ENCODE data around the gene CMTM4.

The CMTM4 gene

DNA sequence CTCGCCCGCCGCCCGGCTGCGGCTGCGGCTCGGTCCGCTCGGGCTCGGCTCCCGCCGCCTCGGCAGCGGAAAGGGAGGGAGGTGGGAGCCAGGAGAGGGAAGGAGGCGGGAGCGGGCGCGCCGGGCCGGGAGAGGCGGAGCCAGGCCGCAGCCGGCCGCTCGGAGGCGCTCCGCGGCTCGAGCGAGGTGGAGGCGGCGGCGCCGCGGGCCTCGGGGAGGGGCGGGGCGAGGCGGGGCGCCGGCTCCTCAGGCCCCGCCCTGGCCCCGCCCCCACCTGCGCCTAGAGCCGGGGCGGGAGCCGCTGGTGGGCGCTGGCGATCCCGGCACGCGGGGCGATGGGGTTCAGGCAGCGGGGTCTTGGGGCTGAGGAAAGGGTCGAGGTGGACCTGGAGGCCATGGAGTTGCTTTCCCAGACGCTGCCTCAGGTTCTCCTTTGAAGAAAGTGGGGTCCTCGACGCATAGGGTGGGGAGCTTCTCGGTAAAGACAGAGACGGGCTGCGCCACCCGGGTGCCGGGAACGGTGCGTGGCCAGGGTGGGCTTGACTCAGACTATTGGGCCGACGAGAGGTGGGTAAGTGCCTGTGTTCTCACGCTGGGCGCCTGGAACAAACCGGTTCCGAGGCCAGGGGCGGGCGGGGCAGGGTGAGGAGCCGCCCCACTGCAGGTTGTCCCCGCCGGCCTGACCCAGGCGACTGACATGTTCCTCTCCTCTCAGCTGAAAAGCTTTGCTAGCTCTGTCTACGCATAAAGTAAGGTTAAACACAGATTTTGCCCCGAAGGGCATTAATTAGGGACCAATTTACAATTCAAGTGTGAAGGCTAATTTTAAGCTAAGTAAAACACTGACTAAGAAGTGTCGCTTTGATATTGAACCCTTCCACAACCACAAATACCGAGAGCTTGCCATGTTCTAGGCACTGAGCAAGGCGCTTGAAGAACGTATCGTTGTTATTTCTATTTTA is at the start of gene CMTM4:
TSS of gene CMTM4 (minus strand) at position 75 of the 962 bp plus-strand sequence. CDS start 218 bp downstream, outside the sequence.
- peak; percentile 44 for DNase-seq (ENCODE audit: low read depth)

DNA sequence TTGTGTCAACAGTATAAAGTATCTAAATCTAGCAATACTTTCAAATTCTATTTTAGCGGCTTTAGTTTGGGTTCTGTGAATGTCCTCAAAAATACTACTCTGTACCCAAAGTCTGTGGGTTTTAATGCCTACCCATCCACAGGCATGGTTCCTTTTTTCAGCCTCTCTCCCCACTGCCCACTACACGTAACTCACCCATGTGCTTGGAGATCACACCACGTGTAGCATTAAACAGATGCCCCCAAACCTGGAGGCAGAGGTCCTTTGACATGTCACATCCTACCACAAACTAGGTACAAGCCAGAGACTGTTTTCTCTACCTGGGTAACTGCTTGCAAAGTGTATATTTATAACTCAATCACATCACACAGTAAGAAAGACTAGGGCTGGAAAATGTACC is 49.5 kb upstream of the CMTM4 start:
- DNase-seq (ENCODE audit: low read depth), result no peak

GRCh38 chr16:66741950-66742808 is 45.6 kb upstream of the CMTM4 start:
- DNase-seq (ENCODE audit: low read depth), result no peak

GRCh38 chr16:66741169-66741900 is 44.8 kb upstream of the CMTM4 start:
- DNase-seq (ENCODE audit: low read depth), result no peak

- no peak for DNase-seq (ENCODE audit: low read depth)
These were observed 44.0 kb upstream of the CMTM4 start for GRCh38 chr16:66740533-66740932.

DNA sequence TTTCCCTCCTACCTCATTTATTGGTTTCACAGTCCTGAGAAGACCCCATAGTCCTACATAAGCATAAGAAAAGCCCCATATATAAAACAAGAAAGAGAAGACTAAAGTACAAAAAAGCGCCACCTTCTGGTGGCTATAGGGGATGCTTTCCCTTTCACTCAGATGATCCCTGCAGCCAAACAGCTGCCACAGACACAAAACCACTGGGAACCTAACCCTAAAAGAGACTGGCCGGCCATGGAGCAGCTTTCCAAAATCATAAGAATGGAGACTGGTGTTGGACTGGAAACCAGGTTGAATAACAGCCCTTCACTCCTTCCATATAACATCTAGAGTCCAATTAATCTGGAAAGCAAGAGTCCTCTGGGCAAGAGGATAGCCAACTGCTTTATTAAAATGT is 43.5 kb upstream of the CMTM4 start:
- no peak for DNase-seq (ENCODE audit: low read depth)

DNA sequence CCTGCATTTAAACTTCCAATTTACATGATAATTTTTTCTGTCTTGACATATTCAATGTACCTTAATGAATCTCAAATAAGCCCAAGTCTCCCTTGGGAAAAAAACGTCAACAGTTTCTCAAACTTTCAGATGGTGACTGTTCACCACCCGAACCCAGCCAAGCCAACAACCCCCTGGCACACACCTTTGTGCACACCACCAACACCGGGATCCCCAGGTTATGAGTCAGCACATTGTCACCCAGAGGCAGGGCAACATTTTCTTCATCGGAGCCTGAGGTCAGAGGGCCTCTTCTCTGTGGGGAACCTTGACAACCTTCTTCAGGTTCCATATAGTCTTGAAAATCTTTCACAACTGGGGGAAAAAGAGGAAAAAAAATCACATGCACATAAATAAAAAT is 39.3 kb upstream of the CMTM4 start:
- DNase-seq (ENCODE audit: low read depth), result no peak

GRCh38 chr16:66731101-66731500 is 34.6 kb upstream of the CMTM4 start:
- DNase-seq (ENCODE audit: low read depth), result no peak

- DNase-seq (ENCODE audit: low read depth), result no peak
These were observed 32.3 kb upstream of the CMTM4 start for GRCh38 chr16:66728804-66729203.

- DNase-seq (ENCODE audit: low read depth), result no peak
These were observed 31.7 kb upstream of the CMTM4 start for GRCh38 chr16:66728117-66728787.

- DNase-seq (ENCODE audit: low read depth), result no peak
These were observed 24.2 kb upstream of the CMTM4 start for GRCh38 chr16:66720766-66721165.

GRCh38 chr16:66719246-66719645 is 22.7 kb upstream of the CMTM4 start:
- DNase-seq (ENCODE audit: low read depth), result no peak

DNA sequence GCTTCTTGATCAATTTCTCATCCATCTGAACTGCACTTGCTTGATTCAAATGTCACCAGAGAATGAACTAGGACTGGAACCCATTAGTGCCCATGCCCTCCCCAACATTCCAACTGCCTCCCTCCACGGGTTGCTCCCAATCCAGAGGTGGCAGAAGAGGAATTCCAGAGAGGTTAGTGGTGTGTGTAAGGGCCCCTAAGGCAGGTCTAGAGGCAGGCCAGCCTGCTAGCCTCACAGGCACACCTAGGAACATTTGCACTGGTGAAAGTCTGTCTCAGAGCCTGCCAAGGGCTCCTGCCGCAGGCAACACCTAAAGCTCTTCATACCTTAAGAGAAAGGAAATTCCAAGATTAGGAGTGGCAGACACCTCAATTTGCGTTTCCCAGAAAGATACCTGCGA is 21.2 kb upstream of the CMTM4 start:
- DNase-seq (ENCODE audit: low read depth), result no peak

DNA sequence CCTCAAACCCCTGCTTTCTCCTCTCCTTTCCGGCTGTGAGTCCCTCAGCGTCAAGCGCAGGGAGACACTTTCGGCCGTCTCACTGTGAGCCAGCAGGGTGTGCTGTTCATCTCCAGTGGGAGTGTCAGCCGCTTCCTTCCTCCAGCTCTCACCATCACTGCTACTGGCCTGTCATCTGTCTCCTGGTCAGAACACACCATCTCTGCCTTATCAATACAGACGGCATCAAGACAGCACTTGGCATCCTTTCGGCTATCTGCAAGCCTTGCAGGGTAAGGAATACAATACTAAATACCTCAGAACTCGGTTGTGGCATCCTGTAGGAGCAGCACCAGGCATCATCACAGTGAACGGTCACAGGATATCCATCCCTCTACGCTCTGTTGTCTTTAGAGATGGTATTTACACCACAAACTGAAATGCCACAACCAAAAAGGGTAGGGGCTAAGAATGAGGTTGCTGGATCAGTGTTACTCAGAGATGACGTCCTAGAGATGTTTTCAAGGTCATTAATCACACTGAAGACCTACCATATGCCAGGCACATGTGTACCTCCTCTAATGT is 20.7 kb upstream of the CMTM4 start:
- DNase-seq (ENCODE audit: low read depth), result no peak

GRCh38 chr16:66714654-66715307 is 18.2 kb upstream of the CMTM4 start:
- DNase-seq (ENCODE audit: low read depth), result no peak

- DNase-seq (ENCODE audit: low read depth), result no peak
These were observed 17.5 kb upstream of the CMTM4 start for GRCh38 chr16:66714062-66714461.

- no peak for DNase-seq (ENCODE audit: low read depth)
These were observed 16.5 kb upstream of the CMTM4 start for GRCh38 chr16:66713076-66713475.

- no peak for DNase-seq (ENCODE audit: low read depth)
These were observed 16.0 kb upstream of the CMTM4 start for GRCh38 chr16:66712512-66712911.

DNA sequence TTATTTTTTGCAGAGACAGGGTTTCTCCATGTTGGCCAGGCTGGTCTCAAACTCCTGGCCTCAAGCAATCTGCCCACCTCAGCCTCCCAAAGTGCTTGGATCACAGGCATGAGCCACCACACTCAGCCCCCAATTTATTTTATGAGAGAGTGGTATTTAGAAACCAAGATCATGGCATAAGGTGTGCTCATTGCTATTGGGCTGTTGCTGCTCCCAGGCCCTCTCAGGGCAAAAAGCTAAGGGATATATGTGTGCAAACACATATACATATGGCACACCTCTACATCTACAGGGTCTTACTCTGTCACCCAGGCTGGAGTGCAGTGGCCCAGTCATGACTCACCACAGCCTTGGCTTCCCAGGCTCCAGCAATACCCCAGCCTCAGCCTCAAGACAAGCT is 15.0 kb upstream of the CMTM4 start:
- DNase-seq (ENCODE audit: low read depth), result no peak

DNA sequence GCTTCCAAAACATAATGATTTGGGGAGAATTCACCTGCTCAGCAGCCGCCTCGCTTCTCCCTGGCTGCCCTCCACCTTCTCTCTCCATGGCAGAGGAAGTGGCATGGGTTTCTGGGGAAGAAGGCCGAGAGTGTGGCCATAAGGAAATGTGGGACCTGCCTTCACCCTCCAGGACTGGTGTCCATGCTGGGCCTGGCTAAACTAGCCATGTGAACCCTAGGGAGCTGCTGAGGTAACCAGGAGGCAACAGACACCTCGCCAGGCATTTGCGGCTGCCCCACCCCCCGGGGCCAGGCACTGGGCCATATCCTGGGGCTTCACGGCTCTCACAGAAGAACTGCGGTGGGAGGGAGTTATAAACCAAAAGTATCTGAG is 9.9 kb upstream of the CMTM4 start:
- DNase-seq (ENCODE audit: low read depth), result no peak
